ENCODE data around the gene ARL6IP1. TPM values are rescaled to one million over a fixed set of nuclear protein-coding genes. Genes with fewer than 3 reads are reported as not detected.

The ARL6IP1 gene
- polyA plus RNA-seq, 1 donor (not counting 4 experiments of a cell fraction or from before 2014, with no cell fraction given): 178 TPM

DNA sequence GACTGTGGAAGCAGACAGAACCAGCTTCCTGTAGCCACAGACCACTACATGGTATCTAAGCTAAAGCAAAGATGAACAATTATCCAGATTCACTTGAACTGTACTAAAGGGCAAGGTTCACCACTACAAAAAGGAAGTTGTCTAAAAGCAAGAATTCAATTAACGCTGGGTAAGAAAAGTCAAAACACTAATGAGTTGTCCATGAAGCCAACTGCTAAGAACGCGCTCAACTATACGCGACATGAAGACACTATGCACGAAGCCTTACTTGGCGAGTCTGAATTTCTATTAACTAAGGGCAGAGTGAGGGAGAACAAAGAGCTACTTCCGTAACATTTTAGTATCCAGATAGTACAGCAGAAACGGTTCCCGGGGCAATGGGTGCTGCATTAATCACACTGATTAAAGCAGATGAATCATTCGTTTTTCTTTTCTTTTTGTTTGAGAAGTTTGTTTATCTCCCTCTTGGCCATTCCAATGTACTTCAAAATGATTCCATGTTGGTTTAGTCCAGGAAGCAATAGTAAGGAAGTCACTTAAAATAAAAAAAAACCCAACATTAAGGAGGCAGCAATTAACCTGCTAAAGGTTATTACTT is 8.4 kb downstream of the ARL6IP1 start:
- Histone ChIP-seq H3K4me2 (ENCODE audit: control insufficient read depth, extremely low read depth, insufficient read depth, low read depth, low read length) (no peak overlapping the region), H3K27ac (ENCODE audit: control insufficient read depth, insufficient read depth, low read length) (no peak overlapping the region), H3K9me1 (ENCODE audit: control insufficient read depth, extremely low read depth, insufficient read depth, low read length) (no peaks in the 10 kb centered on the region), H3K4me3 (ENCODE audit: control insufficient read depth in 2 of 3, extremely low read depth in 1 of 3, insufficient read depth in 2 of 3, low read depth in 1 of 3, low read length in 3 of 3) (no peak overlapping the region), H4K20me1 (ENCODE audit: control insufficient read depth, extremely low read depth, insufficient read depth, low read length) (peaks cover 10% of the 10 kb centered on the region), H3K79me2 (ENCODE audit: control insufficient read depth, insufficient read depth, low read length) (peaks cover 51% of the 10 kb centered on the region), H2AFZ (ENCODE audit: control insufficient read depth, low read length) (no peak overlapping the region), H3K9me3 (ENCODE audit: control insufficient read depth, low read depth, low read length) (no peaks in the 10 kb centered on the region), H3K9ac (ENCODE audit: control insufficient read depth, extremely low read depth, insufficient read depth, low read length) (no peak overlapping the region), H3K36me3 (ENCODE audit: control insufficient read depth in 2 of 2, extremely low read depth in 1 of 2, insufficient read depth in 2 of 2, low read length in 2 of 2) (peaks cover 18 to 38% of the 10 kb centered on the region in 2 experiments), H3K27me3 (ENCODE audit: control insufficient read depth, extremely low read depth, insufficient read depth, low read length) (no peaks in the 10 kb centered on the region), H3K4me1 (ENCODE audit: control insufficient read depth, extremely low read depth, insufficient read depth, low read length) (peaks cover 5% of the 10 kb centered on the region)
- no peak for TF ChIP-seq EZH2 (IDR thresholded peaks at IDR 0.05; ENCODE audit: low read length)
- TF ChIP-seq CTCF (optimal IDR thresholded peaks at IDR 0.05 in 1 of 3, IDR thresholded peaks at IDR 0.05 in 1 of 3, conservative IDR thresholded peaks at IDR 0.05 in 1 of 3; ENCODE audit: extremely low read depth in 1 of 3, insufficient read depth in 2 of 3, low read length in 3 of 3): no peak
- FAIRE-seq (no peak), DNase-seq (ENCODE audit: low read depth, low spot score) (no peak)
- dilution Hi-C loops (cut with MboI; ENCODE audit: extremely low pct_ligation_motif_present, low sequenced_read_pairs): no loop called here

GRCh38 chr16:18789850-18790706 is 11.3 kb downstream of the ARL6IP1 start, which contains the start of gene RPS15A:
Gene RPS15A (minus strand): TSS chr16:18790334. CDS start chr16:18789113, 1,221 bp downstream.
- Histone ChIP-seq H3K4me1 (ENCODE audit: control insufficient read depth, extremely low read depth, insufficient read depth, low read length) (peaks cover 30% of the 10 kb centered on the region), H3K9ac (ENCODE audit: control insufficient read depth, extremely low read depth, insufficient read depth, low read length) (peak within 1 kb of the TSS; percentile 98), H3K27ac (ENCODE audit: control insufficient read depth, insufficient read depth, low read length) (peak within 1 kb of the TSS; percentile 95), H3K4me2 (ENCODE audit: control insufficient read depth, extremely low read depth, insufficient read depth, low read depth, low read length) (peak within 1 kb of the TSS; percentile 73), H3K36me3 (ENCODE audit: control insufficient read depth in 2 of 2, extremely low read depth in 1 of 2, insufficient read depth in 2 of 2, low read length in 2 of 2) (peaks cover 23 to 44% of the 10 kb centered on the region in 2 experiments), H3K27me3 (ENCODE audit: control insufficient read depth, extremely low read depth, insufficient read depth, low read length) (no peaks in the 10 kb centered on the region), H3K9me1 (ENCODE audit: control insufficient read depth, extremely low read depth, insufficient read depth, low read length) (peaks cover 5% of the 10 kb centered on the region), H3K79me2 (ENCODE audit: control insufficient read depth, insufficient read depth, low read length) (peaks cover 59% of the 10 kb centered on the region), H4K20me1 (ENCODE audit: control insufficient read depth, extremely low read depth, insufficient read depth, low read length) (peaks cover 38% of the 10 kb centered on the region), H2AFZ (ENCODE audit: control insufficient read depth, low read length) (peak within 1 kb of the TSS; percentile 94), H3K4me3 (ENCODE audit: control insufficient read depth in 2 of 3, extremely low read depth in 1 of 3, insufficient read depth in 2 of 3, low read depth in 1 of 3, low read length in 3 of 3) (peak within 1 kb of the TSS; percentile 98 to 99 (median 99)), H3K9me3 (ENCODE audit: control insufficient read depth, low read depth, low read length) (no peaks in the 10 kb centered on the region)
- dilution Hi-C loops (cut with MboI; ENCODE audit: extremely low pct_ligation_motif_present, low sequenced_read_pairs): no loop called here
- TF ChIP-seq EZH2 (IDR thresholded peaks at IDR 0.05; ENCODE audit: low read length): no peak
- no peak for TF ChIP-seq CTCF (optimal IDR thresholded peaks at IDR 0.05 in 1 of 3, IDR thresholded peaks at IDR 0.05 in 1 of 3, conservative IDR thresholded peaks at IDR 0.05 in 1 of 3; ENCODE audit: extremely low read depth in 1 of 3, insufficient read depth in 2 of 3, low read length in 3 of 3)
- FAIRE-seq (peak; percentile 77), DNase-seq (ENCODE audit: low read depth, low spot score) (peak; percentile 87)

Measured in keratinocyte (primary cell).